ENCODE measurements around the gene PARVB.

PARVB gene

DNA sequence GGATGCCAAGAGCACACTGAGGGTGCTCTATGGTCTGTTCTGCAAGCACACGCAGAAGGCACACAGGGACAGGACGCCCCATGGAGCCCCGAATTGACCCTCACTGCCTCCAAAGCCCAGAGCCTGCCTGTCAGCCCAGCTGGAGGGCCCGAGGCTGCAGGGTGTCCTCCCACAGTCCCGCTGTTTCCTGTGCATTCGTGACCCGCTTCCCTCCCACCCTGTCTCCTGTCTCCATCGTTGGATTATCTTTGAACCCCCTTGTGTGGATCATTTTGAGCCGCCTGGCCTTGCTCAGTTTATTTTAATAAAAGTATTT is 182.2 kb downstream of the PARVB start:
- Histone ChIP-seq H3K36me3 (ENCODE audit: insufficient read depth, low read length) (no peaks in the 10 kb centered on the region), H3K9me3 (ENCODE audit: low read length) (no peaks in the 10 kb centered on the region), H4K20me1 (ENCODE audit: insufficient read depth, low read length) (no peaks in the 10 kb centered on the region), H3F3A (ENCODE audit: insufficient read depth, low read length) (no peaks in the 10 kb centered on the region), H3K27ac (ENCODE audit: low read depth, low read length, poor library complexity, severe bottlenecking) (no peak overlapping the region), H3K27me3 (ENCODE audit: insufficient read depth, low read length) (peaks cover 10% of the 10 kb centered on the region; the same call in 1 of the 2 replicates), H3K79me2 (ENCODE audit: insufficient read depth, low read length) (no peaks in the 10 kb centered on the region), H3K9ac (ENCODE audit: low read length) (no peak overlapping the region), H3K9me2 (ENCODE audit: low read depth, low read length) (no peaks in the 10 kb centered on the region), H3K4me3 (ENCODE audit: low read depth, low read length, poor library complexity, severe bottlenecking) (no peak overlapping the region), H2AFZ (ENCODE audit: low read length) (no peak overlapping the region), H3K4me2 (ENCODE audit: low read length) (no peak overlapping the region), H3K4me1 (ENCODE audit: insufficient read depth, low read length, severe bottlenecking) (no peaks in the 10 kb centered on the region)
- TF ChIP-seq, protein P1, sequence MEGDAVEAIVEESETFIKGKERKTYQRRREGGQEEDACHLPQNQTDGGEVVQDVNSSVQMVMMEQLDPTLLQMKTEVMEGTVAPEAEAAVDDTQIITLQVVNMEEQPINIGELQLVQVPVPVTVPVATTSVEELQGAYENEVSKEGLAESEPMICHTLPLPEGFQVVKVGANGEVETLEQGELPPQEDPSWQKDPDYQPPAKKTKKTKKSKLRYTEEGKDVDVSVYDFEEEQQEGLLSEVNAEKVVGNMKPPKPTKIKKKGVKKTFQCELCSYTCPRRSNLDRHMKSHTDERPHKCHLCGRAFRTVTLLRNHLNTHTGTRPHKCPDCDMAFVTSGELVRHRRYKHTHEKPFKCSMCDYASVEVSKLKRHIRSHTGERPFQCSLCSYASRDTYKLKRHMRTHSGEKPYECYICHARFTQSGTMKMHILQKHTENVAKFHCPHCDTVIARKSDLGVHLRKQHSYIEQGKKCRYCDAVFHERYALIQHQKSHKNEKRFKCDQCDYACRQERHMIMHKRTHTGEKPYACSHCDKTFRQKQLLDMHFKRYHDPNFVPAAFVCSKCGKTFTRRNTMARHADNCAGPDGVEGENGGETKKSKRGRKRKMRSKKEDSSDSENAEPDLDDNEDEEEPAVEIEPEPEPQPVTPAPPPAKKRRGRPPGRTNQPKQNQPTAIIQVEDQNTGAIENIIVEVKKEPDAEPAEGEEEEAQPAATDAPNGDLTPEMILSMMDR (IDR thresholded peaks at IDR 0.05; ENCODE audit: low read length) = no peak
- no peak for TF ChIP-seq EZH2 (IDR thresholded peaks at IDR 0.05; ENCODE audit: borderline replicate concordance, low read length)

DNA sequence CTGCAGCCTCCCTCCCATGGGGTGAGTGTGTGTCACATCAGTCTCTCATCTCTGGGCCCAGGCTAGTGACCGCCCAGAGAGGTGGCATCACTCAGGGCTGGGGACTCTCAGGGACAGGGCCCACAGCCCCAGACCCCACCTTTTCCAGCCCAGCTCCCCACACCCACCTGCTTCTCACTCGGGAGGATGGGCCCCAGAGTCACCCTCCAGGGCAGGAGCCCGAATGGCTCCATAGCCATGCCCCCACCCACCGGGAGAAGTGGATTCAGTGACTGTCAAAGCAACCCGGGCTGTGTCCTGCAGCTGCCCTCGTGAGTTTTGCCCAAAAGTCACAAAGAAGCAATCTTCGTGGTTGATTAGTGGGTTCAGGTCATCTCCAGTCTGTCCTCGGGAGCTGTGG is 182.6 kb downstream of the PARVB start:
- H3K4me3 ChIP-seq (ENCODE audit: low read depth, low read length, poor library complexity, severe bottlenecking) = no peak overlapping the region
- H3K27me3 ChIP-seq (ENCODE audit: insufficient read depth, low read length) = peaks cover 9% of the 10 kb centered on the region; the same call in 1 of the 2 replicates
- no peaks in the 10 kb centered on the region for H3K9me3 ChIP-seq (ENCODE audit: low read length)
- H3K27ac ChIP-seq (ENCODE audit: low read depth, low read length, poor library complexity, severe bottlenecking) = no peak overlapping the region
- TF ChIP-seq EZH2 (IDR thresholded peaks at IDR 0.05; ENCODE audit: borderline replicate concordance, low read length) = no peak
- TF ChIP-seq, protein P1 (IDR thresholded peaks at IDR 0.05; ENCODE audit: low read length) = no peak
- no peak overlapping the region for H3K9ac ChIP-seq (ENCODE audit: low read length)
- no peaks in the 10 kb centered on the region for H3K9me2 ChIP-seq (ENCODE audit: low read depth, low read length)
- H3K79me2 ChIP-seq (ENCODE audit: insufficient read depth, low read length) = no peaks in the 10 kb centered on the region
- no peaks in the 10 kb centered on the region for H4K20me1 ChIP-seq (ENCODE audit: insufficient read depth, low read length)
- H3F3A ChIP-seq (ENCODE audit: insufficient read depth, low read length) = no peaks in the 10 kb centered on the region
- no peak overlapping the region for H2AFZ ChIP-seq (ENCODE audit: low read length)
- no peak overlapping the region for H3K4me2 ChIP-seq (ENCODE audit: low read length)
- H3K36me3 ChIP-seq (ENCODE audit: insufficient read depth, low read length) = no peaks in the 10 kb centered on the region
- no peaks in the 10 kb centered on the region for H3K4me1 ChIP-seq (ENCODE audit: insufficient read depth, low read length, severe bottlenecking)

DNA sequence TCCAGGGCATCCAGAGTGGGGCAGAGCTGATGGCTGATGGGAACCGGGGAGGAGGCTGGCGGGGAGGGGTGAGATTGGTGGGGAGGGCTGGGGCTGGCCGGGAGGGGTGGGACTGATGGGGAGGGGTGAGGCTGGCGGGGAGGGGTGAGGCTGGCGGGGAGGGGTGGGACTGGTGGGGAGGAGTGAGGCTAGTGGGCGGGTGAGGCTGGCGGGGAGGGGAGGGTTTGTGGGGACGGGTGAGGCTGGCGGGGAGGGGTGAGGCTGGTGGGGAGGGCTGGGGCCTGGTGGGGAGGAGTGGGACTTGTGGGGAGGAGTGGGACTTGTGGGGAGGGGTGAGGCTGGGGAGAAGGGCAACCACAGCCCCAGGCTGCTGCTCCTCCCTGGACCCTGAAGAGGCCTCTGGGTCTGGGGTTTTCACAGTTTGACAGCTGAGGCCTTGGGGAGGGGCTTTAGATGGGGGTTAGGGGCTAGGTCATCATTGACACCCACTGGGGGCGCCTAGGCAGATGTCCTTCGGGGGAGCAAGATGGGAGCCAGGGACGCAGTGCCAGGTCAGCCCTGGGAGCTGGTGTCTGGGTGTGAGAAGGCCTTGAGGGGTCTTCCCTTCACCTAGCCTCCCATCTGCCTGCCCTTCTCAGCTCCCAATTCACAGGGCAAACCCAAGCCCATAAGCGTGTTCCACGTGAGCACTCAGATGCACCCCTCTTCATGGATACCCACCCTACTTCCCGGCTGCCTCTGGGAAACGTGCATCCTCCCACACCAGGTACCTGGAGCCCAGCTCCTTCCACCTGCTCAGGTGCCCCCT is 183.3 kb downstream of the PARVB start:
- Histone ChIP-seq H3K4me3 (ENCODE audit: low read depth, low read length, poor library complexity, severe bottlenecking) (no peak overlapping the region), H3K36me3 (ENCODE audit: insufficient read depth, low read length) (no peaks in the 10 kb centered on the region), H3K4me1 (ENCODE audit: insufficient read depth, low read length, severe bottlenecking) (no peaks in the 10 kb centered on the region), H3K79me2 (ENCODE audit: insufficient read depth, low read length) (no peaks in the 10 kb centered on the region), H3K4me2 (ENCODE audit: low read length) (no peak overlapping the region), H3K27me3 (ENCODE audit: insufficient read depth, low read length) (peaks cover 3% of the 10 kb centered on the region; the same call in 1 of the 2 replicates), H3K9me3 (ENCODE audit: low read length) (no peaks in the 10 kb centered on the region), H2AFZ (ENCODE audit: low read length) (no peak overlapping the region), H3F3A (ENCODE audit: insufficient read depth, low read length) (no peaks in the 10 kb centered on the region), H3K9me2 (ENCODE audit: low read depth, low read length) (no peaks in the 10 kb centered on the region), H3K27ac (ENCODE audit: low read depth, low read length, poor library complexity, severe bottlenecking) (no peak overlapping the region), H3K9ac (ENCODE audit: low read length) (no peak overlapping the region), H4K20me1 (ENCODE audit: insufficient read depth, low read length) (no peaks in the 10 kb centered on the region)
- TF ChIP-seq, protein P1 (IDR thresholded peaks at IDR 0.05; ENCODE audit: low read length) = no peak
- TF ChIP-seq EZH2 (IDR thresholded peaks at IDR 0.05; ENCODE audit: borderline replicate concordance, low read length) = no peak

All from OCI-LY1 (cell line).